ENCODE results near the gene ATP2A2. TPM values are rescaled to one million over a fixed set of nuclear protein-coding genes. Genes with fewer than 3 reads are reported as not detected.

Gene ATP2A2
- total RNA-seq, 4 donors from 2014 or later = 128 to 185 (median 178) TPM

DNA sequence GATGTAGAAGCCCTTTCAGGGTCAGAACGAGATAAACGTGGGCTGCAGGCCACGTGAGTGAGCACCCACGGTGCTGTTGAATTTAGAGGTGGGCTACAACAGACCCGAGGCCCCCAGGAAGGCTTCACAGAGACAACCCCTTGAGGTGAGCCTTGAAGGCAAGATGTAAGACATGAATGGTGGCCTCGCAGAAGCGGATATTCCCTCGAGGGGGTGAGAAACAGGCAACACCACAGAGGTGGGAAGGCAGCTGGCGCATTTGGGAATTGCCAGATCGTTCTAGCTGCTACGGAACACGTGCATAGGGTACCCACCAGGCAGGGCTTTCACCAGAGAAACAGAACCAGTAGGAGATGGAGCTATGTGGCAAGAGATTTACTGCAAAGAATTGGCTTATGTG lies 22.6 kb upstream of the ATP2A2 start:
- in situ Hi-C loops (cut with MboI; ENCODE audit: low pct_ligation_motif_present in 1 of 4, low pct_unique_long_range_greater_than_20kb in 1 of 4, low sequenced_read_pairs in 3 of 4) (no loop called here), intact Hi-C loops (cut with DNase I; ENCODE audit: low total_unique reads) (no loop called here)
- no peaks in the 10 kb centered on the region for H3K36me3 ChIP-seq
- no peak overlapping the region for H3K4me3 ChIP-seq
- no peaks in the 10 kb centered on the region for H3K27me3 ChIP-seq
- WGBS, 2 donors (ENCODE audit: low coverage in 1 of 2) = 90 to 93% methylated on average over 5 to 12 of the region's 12 CpGs
- DNase-seq = no peak
- peaks cover 0 to 10% (median 3%) of the 10 kb centered on the region in 4 donors for H3K4me1 ChIP-seq
- TF ChIP-seq, protein P1, sequence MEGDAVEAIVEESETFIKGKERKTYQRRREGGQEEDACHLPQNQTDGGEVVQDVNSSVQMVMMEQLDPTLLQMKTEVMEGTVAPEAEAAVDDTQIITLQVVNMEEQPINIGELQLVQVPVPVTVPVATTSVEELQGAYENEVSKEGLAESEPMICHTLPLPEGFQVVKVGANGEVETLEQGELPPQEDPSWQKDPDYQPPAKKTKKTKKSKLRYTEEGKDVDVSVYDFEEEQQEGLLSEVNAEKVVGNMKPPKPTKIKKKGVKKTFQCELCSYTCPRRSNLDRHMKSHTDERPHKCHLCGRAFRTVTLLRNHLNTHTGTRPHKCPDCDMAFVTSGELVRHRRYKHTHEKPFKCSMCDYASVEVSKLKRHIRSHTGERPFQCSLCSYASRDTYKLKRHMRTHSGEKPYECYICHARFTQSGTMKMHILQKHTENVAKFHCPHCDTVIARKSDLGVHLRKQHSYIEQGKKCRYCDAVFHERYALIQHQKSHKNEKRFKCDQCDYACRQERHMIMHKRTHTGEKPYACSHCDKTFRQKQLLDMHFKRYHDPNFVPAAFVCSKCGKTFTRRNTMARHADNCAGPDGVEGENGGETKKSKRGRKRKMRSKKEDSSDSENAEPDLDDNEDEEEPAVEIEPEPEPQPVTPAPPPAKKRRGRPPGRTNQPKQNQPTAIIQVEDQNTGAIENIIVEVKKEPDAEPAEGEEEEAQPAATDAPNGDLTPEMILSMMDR (IDR thresholded peaks at IDR 0.05) = no peak
- TF ChIP-seq EP300 (IDR thresholded peaks at IDR 0.05; ENCODE audit: low read depth) = no peak
- TF ChIP-seq POLR2AphosphoS5 (IDR thresholded peaks at IDR 0.05) = no peak
- no peak for TF ChIP-seq POLR2A (IDR thresholded peaks at IDR 0.05)
- H3K27ac ChIP-seq = no peak overlapping the region
- no peaks in the 10 kb centered on the region for H3K9me3 ChIP-seq

DNA sequence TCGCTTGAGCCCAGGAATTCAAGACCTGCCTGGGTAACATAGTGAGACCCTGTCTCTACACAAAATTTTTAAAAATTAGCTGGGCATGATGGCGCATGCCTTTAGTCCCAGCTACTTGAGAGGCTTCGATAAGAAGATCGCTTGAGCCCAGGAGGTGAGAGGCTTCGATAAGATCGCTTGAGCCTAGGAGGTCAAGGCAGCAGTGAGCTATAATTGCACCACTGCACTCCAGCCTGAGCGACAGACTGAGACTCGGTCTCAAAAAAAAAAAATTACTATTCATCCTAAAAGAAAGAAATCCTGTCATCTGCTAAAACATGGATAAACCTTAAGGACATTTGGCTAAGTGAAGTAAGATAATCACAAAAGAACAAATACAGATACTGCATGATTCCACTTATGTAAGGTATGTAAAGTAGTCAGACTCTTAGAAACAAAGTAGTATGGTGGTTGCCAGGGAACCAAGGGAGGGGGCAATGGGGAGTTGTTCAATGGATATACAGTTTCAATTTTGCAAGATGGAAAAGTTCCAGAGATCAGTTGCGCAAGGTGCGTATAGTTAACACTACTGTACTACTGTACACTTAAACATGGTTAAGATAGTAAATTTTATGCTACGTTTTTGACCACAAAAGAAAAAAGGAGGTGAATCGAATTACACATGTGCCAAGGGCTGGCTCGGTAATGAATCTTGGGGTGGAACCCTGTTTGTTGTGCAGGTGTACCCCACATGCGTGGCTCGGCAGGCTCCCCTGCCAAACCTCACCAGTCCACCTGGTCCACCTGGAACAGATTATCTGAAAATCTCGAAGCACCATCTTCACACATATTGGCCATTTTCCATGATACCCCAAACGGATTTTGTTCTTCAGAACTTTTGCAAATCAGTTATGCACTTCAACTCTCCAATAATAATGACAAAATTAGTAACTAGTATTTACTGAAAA lies 18.3 kb upstream of the ATP2A2 start:
- TF ChIP-seq EP300 (IDR thresholded peaks at IDR 0.05; ENCODE audit: low read depth) (no peak), POLR2AphosphoS5 (IDR thresholded peaks at IDR 0.05) (no peak), POLR2A (IDR thresholded peaks at IDR 0.05) (no peak)
- TF ChIP-seq, protein P1 (IDR thresholded peaks at IDR 0.05) = no peak
- H3K27ac ChIP-seq = no peak overlapping the region
- no peaks in the 10 kb centered on the region for H3K36me3 ChIP-seq
- no peaks in the 10 kb centered on the region for H3K27me3 ChIP-seq
- no peak overlapping the region for H3K4me3 ChIP-seq
- no peaks in the 10 kb centered on the region for H3K9me3 ChIP-seq
- in situ Hi-C loops (cut with MboI; ENCODE audit: low pct_ligation_motif_present in 1 of 4, low pct_unique_long_range_greater_than_20kb in 1 of 4, low sequenced_read_pairs in 3 of 4) (no loop called here), intact Hi-C loops (cut with DNase I; ENCODE audit: low total_unique reads) (no loop called here)
- WGBS, 2 donors (ENCODE audit: low coverage in 1 of 2) = 77 to 89% methylated on average over 13 to 17 of the region's 17 CpGs
- H3K4me1 ChIP-seq = peaks cover 0 to 13% (median 7%) of the 10 kb centered on the region in 4 donors
- DNase-seq = no peak

DNA sequence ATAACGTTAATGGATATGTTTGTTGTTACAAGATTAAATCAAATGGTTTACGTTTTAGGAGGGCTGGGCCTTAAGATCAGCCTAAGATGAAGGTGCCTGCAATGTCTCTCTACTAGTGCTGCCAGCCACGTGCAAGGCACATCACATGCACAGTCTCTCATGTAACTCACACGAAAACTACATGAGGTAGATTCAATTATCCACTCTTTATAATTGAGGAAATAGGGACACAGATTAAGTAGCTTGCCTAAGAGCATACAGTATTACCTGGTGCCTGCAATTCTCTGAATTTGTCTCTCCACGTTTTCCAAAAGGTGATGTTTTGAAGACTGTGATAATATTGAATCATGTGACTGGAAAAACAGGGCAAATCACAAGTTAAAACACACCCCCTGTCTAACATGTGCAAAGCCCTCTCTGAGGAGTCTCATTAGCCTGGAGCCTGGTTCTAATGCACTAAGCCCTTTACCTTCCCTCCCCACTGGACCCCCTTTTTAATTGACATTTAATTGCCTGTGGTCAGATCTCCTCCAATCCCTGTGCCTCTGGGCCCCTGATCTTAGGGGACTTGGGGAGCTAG lies 14.6 kb upstream of the ATP2A2 start:
- Histone ChIP-seq H3K4me1 (peaks cover 11 to 35% (median 22%) of the 10 kb centered on the region in 4 donors), H3K4me3 (no peak overlapping the region), H3K36me3 (no peaks in the 10 kb centered on the region), H3K27me3 (no peaks in the 10 kb centered on the region), H3K9me3 (no peaks in the 10 kb centered on the region), H3K27ac (peak overlapping the region; percentile 48 to 56 (median 54))
- in situ Hi-C loops (cut with MboI; ENCODE audit: low pct_ligation_motif_present in 1 of 4, low pct_unique_long_range_greater_than_20kb in 1 of 4, low sequenced_read_pairs in 3 of 4) (no loop called here), intact Hi-C loops (cut with DNase I; ENCODE audit: low total_unique reads) (no loop called here)
- 73 to 75% methylated on average over 2 to 5 of the region's 5 CpGs for WGBS, 2 donors (ENCODE audit: low coverage in 1 of 2)
- TF ChIP-seq POLR2A (IDR thresholded peaks at IDR 0.05) (no peak), EP300 (IDR thresholded peaks at IDR 0.05; ENCODE audit: low read depth) (no peak), POLR2AphosphoS5 (IDR thresholded peaks at IDR 0.05) (no peak)
- TF ChIP-seq, protein P1 (IDR thresholded peaks at IDR 0.05) = no peak
- DNase-seq = no peak

DNA sequence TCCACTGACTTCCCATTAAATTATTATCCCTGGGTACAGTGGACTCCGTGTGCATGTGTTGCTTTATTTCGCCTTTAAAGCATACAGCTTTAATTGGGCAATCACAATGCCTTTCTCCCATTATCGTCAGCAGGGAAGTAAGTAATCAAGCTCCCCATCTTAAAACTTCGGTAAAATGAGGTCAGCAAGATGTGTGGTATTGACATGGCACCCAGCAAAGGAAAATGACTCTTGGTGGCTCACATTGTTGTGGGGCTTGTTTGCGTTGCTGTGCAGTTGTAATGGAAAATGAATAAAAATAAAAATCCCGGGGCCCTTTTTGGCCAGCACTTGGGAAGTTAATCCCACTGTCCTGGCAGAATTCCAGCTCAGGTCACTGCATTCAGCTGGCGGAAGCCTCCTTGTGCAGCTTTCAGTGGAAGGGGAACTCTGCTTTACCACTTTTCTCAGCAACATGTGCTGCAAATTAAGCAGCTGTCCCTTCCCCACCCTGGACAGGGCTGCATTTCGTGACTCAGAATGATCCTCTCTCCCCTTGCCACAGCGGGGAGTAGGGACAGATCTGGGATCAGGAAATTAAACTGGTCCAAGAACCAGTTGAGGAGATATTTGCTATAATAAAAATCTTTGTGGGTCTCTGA lies 13.9 kb upstream of the ATP2A2 start:
- H3K27me3 ChIP-seq = no peaks in the 10 kb centered on the region
- in situ Hi-C loops (cut with MboI; ENCODE audit: low pct_ligation_motif_present in 1 of 4, low pct_unique_long_range_greater_than_20kb in 1 of 4, low sequenced_read_pairs in 3 of 4) = no loop called here
- no peaks in the 10 kb centered on the region for H3K9me3 ChIP-seq
- WGBS, 2 donors (ENCODE audit: low coverage in 1 of 2) = 30 to 50% methylated on average over 2 to 9 of the region's 9 CpGs
- H3K36me3 ChIP-seq = no peaks in the 10 kb centered on the region
- TF ChIP-seq, protein P1 (IDR thresholded peaks at IDR 0.05) = no peak
- TF ChIP-seq POLR2A (IDR thresholded peaks at IDR 0.05) (no peak), EP300 (IDR thresholded peaks at IDR 0.05; ENCODE audit: low read depth) (no peak), POLR2AphosphoS5 (IDR thresholded peaks at IDR 0.05) (no peak)
- H3K4me1 ChIP-seq = peaks cover 11 to 35% (median 22%) of the 10 kb centered on the region in 4 donors
- H3K4me3 ChIP-seq = no peak overlapping the region
- DNase-seq = no peak
- intact Hi-C loops (cut with DNase I; ENCODE audit: low total_unique reads) = no loop called here
- H3K27ac ChIP-seq = peak overlapping the region; percentile 48 to 56 (median 54)
